Measurements from ENCODE around the gene HPS1.

DNA sequence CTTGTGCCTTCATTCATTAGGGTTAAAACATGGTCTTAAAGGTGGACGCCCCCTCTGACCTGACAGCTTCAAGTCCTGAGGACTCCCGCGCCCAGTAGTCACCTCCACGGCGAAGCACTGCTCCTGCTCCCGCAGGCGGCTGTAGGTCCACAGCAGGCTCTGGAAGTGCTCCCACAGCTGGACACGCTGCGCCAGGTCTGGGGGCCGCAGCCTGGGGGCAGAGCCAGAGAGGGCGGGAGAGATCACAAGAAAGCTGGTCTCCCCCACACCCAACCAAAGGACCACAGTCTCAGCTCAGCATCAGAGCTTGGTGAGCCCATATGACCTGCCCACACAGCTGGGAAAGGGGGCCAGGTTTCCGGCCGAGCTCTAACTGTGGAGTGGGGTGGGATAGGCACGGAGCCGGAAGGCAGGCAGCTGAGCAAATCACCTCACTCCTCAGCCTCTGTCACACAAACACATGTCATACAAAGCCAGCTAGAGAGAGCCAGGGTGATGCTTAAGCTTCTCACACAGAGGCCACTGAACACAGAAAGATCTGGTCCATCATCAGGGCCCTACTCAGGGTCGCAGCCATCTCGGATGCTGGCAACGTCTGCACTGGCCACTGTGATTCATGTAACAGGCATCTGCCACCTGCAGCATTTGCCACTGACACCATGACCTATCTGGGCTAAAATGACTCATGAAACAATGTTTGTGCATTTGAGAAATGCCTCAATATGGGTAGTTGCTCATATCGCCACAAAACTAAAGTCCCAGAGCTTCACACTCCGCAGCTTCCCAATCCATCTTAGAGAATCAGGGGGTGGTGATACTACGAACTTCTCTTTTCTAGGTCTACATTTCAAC is 12.6 kb downstream of the HPS1 start:
- TF ChIP-seq, protein P1, sequence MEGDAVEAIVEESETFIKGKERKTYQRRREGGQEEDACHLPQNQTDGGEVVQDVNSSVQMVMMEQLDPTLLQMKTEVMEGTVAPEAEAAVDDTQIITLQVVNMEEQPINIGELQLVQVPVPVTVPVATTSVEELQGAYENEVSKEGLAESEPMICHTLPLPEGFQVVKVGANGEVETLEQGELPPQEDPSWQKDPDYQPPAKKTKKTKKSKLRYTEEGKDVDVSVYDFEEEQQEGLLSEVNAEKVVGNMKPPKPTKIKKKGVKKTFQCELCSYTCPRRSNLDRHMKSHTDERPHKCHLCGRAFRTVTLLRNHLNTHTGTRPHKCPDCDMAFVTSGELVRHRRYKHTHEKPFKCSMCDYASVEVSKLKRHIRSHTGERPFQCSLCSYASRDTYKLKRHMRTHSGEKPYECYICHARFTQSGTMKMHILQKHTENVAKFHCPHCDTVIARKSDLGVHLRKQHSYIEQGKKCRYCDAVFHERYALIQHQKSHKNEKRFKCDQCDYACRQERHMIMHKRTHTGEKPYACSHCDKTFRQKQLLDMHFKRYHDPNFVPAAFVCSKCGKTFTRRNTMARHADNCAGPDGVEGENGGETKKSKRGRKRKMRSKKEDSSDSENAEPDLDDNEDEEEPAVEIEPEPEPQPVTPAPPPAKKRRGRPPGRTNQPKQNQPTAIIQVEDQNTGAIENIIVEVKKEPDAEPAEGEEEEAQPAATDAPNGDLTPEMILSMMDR (IDR thresholded peaks at IDR 0.05; ENCODE audit: low read length) = no peak
- TF ChIP-seq EZH2phosphoT487 (IDR thresholded peaks at IDR 0.05; ENCODE audit: low read length) = no peak
- no peak for TF ChIP-seq EZH2 (optimal IDR thresholded peaks at IDR 0.05; ENCODE audit: low read depth, low read length)

Data from MM.1S (cell line).